Nephron progenitor cell (in vitro differentiated cells): ENCODE data around the gene RAPGEF5.

Experiments used
- DNase-seq: peaks from one replicate; pipeline ENCODE4 v3.0.0; 2021
- H3K27ac Mint-ChIP-seq: 2 replicates; pipeline ENCODE4 v1.8.0; 2021; ENCODE audit warnings: mild to moderate bottlenecking, moderate library complexity, mixed read lengths
- H3K27me3 Mint-ChIP-seq: 2 replicates; pipeline ENCODE4 v1.8.0; 2021; ENCODE audit warnings: mild to moderate bottlenecking, low read depth, mixed read lengths; ENCODE audit not compliant: poor library complexity
- H3K36me3 Mint-ChIP-seq: 2 replicates; pipeline ENCODE4 v1.8.0; 2021; ENCODE audit warnings: low read depth, mixed read lengths
- H3K4me1 Mint-ChIP-seq: 2 replicates; pipeline ENCODE4 v1.8.0; 2021; ENCODE audit warnings: mixed read lengths
- H3K4me3 Mint-ChIP-seq: 2 replicates; pipeline ENCODE4 v1.8.0; 2021; ENCODE audit warnings: mild to moderate bottlenecking, moderate library complexity, mixed read lengths
- H3K9me3 Mint-ChIP-seq: 2 replicates; pipeline ENCODE4 v1.8.0; 2021; ENCODE audit warnings: mild to moderate bottlenecking, moderate library complexity, mixed read lengths
- CTCF ChIP-seq: fragments of 200-600 bp; sonication (generic); IDR thresholded peaks from 2 replicates; pipeline ENCODE4 v1.5.0; 2021; ENCODE audit warnings: antibody characterized with exemption

Gene RAPGEF5

GRCh38 chr7:22343071-22343470, 13.9 kb downstream of the RAPGEF5 start:
- no peak overlapping the region for H3K27ac Mint-ChIP-seq
- no peak overlapping the region for H3K4me3 Mint-ChIP-seq
- peaks cover 13% of the 10 kb centered on the region for H3K9me3 Mint-ChIP-seq
- DNase-seq, result no peak
- peaks cover 7% of the 10 kb centered on the region for H3K27me3 Mint-ChIP-seq
- peaks cover 7% of the 10 kb centered on the region for H3K4me1 Mint-ChIP-seq
- peaks cover 7% of the 10 kb centered on the region for H3K36me3 Mint-ChIP-seq
- TF ChIP-seq CTCF, result no peak

- Mint-ChIP-seq H3K4me1 (peaks cover 7% of the 10 kb centered on the region), H3K9me3 (peaks cover 13% of the 10 kb centered on the region), H3K27ac (no peak overlapping the region), H3K27me3 (peaks cover 10% of the 10 kb centered on the region), H3K36me3 (peaks cover 7% of the 10 kb centered on the region), H3K4me3 (no peak overlapping the region)
- no peak for DNase-seq
- TF ChIP-seq CTCF, result no peak
Observed at GRCh38 chr7:22339725-22340390, 17.1 kb downstream of the RAPGEF5 start.

GRCh38 chr7:22338877-22339276, 18.1 kb downstream of the RAPGEF5 start:
- no peak for DNase-seq
- peaks cover 7% of the 10 kb centered on the region for H3K4me1 Mint-ChIP-seq
- peaks cover 7% of the 10 kb centered on the region for H3K36me3 Mint-ChIP-seq
- H3K27ac Mint-ChIP-seq, result no peak overlapping the region
- no peak for TF ChIP-seq CTCF
- no peak overlapping the region for H3K4me3 Mint-ChIP-seq
- peaks cover 10% of the 10 kb centered on the region for H3K27me3 Mint-ChIP-seq
- peaks cover 13% of the 10 kb centered on the region for H3K9me3 Mint-ChIP-seq

GRCh38 chr7:22338411-22338810, 18.5 kb downstream of the RAPGEF5 start:
- TF ChIP-seq CTCF, result no peak
- peaks cover 13% of the 10 kb centered on the region for H3K9me3 Mint-ChIP-seq
- H3K4me3 Mint-ChIP-seq, result no peak overlapping the region
- DNase-seq, result no peak
- peaks cover 7% of the 10 kb centered on the region for H3K36me3 Mint-ChIP-seq
- H3K27ac Mint-ChIP-seq, result no peak overlapping the region
- peaks cover 10% of the 10 kb centered on the region for H3K27me3 Mint-ChIP-seq
- peaks cover 7% of the 10 kb centered on the region for H3K4me1 Mint-ChIP-seq

GRCh38 chr7:22333680-22334141, 23.2 kb downstream of the RAPGEF5 start:
- Mint-ChIP-seq H3K9me3 (no peaks in the 10 kb centered on the region), H3K27ac (peak overlapping the region; percentile 59), H3K36me3 (no peaks in the 10 kb centered on the region), H3K27me3 (peaks cover 5% of the 10 kb centered on the region), H3K4me1 (peaks cover 37% of the 10 kb centered on the region), H3K4me3 (no peak overlapping the region)
- TF ChIP-seq CTCF, result no peak
- DNase-seq, result no peak

- TF ChIP-seq CTCF, result no peak
- Mint-ChIP-seq H3K9me3 (no peaks in the 10 kb centered on the region), H3K4me1 (peaks cover 41% of the 10 kb centered on the region), H3K27ac (no peak overlapping the region), H3K27me3 (peaks cover 7% of the 10 kb centered on the region), H3K36me3 (no peaks in the 10 kb centered on the region), H3K4me3 (no peak overlapping the region)
- DNase-seq, result no peak
Observed at GRCh38 chr7:22332461-22332870, 24.5 kb downstream of the RAPGEF5 start.
